ENCODE data around the gene CD2.

DNA sequence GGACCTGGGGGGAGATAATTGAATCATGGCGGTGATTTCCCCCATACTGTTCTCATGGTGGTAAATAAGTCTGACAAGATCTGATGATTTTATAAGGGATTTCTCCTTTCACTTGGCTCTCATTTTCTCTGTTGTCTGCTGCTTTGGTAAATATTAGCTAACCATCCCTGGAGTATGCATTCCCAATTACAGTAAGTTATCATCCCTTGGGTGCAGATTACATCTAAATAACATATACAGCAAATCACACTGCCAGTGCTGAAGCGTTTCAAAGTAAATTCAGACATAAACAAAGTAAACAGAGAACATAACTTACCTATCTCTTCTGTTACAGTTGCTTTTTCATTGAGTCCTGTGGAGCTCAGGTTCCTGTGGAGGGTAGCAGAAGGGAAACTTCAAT lies 48.1 kb upstream of the CD2 start:
- TF ChIP-seq, protein P1, sequence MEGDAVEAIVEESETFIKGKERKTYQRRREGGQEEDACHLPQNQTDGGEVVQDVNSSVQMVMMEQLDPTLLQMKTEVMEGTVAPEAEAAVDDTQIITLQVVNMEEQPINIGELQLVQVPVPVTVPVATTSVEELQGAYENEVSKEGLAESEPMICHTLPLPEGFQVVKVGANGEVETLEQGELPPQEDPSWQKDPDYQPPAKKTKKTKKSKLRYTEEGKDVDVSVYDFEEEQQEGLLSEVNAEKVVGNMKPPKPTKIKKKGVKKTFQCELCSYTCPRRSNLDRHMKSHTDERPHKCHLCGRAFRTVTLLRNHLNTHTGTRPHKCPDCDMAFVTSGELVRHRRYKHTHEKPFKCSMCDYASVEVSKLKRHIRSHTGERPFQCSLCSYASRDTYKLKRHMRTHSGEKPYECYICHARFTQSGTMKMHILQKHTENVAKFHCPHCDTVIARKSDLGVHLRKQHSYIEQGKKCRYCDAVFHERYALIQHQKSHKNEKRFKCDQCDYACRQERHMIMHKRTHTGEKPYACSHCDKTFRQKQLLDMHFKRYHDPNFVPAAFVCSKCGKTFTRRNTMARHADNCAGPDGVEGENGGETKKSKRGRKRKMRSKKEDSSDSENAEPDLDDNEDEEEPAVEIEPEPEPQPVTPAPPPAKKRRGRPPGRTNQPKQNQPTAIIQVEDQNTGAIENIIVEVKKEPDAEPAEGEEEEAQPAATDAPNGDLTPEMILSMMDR (IDR thresholded peaks at IDR 0.05; ENCODE audit: low read depth, low read length): no peak
- TF ChIP-seq EZH2phosphoT487 (IDR thresholded peaks at IDR 0.05; ENCODE audit: low read depth): no peak
